GM11168 (cell line): ENCODE measurements around the gene NEDD4L.

Source experiments
- in situ Hi-C: fragments of 300-500 bp; cut with MboI; formaldehyde crosslinking; loops from one replicate; pipeline ENCODE4 v1.12.0; 2022; ENCODE audit warnings: low sequenced_read_pairs; ENCODE audit not compliant: unreplicated experiment

Gene NEDD4L

GRCh38 chr18:58396144-58396543, 352.1 kb downstream of the NEDD4L start:
- in situ Hi-C loops, result no loop called here

GRCh38 chr18:58396966-58397365, 352.9 kb downstream of the NEDD4L start:
- in situ Hi-C loops, result no loop called here

- in situ Hi-C loops, result no loop called here
Observed at GRCh38 chr18:58397385-58398132, 353.5 kb downstream of the NEDD4L start.

- in situ Hi-C loops, result no loop called here
Observed at GRCh38 chr18:58398648-58399398, 354.8 kb downstream of the NEDD4L start.

- in situ Hi-C loops, result no loop called here
Observed at GRCh38 chr18:58400331-58400870, 356.4 kb downstream of the NEDD4L start.

- in situ Hi-C loops, result no loop called here
Observed at GRCh38 chr18:58401191-58401590, 357.2 kb downstream of the NEDD4L start.

DNA sequence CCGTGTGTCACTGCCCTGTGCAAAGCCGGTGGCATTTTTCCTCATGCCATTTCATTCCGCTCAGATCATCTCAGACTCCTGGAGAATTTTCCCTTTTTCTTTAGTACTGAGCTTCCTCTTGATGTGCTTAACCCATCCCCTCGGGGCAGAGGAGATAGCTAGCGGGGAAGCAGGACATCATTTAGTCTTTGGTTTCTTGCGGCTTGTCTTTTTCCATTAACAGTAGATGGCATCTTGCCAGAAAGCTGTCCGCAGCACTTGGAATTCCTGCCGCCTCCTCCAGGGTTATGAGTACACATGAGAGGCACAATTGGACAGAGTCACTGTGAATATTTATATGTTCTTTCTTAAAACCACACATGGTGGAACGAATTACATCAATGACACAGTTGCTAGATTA, 358.2 kb downstream of the NEDD4L start:
- in situ Hi-C loops, result no loop called here

- in situ Hi-C loops, result no loop called here
Observed at GRCh38 chr18:58402951-58403702, 359.1 kb downstream of the NEDD4L start.

DNA sequence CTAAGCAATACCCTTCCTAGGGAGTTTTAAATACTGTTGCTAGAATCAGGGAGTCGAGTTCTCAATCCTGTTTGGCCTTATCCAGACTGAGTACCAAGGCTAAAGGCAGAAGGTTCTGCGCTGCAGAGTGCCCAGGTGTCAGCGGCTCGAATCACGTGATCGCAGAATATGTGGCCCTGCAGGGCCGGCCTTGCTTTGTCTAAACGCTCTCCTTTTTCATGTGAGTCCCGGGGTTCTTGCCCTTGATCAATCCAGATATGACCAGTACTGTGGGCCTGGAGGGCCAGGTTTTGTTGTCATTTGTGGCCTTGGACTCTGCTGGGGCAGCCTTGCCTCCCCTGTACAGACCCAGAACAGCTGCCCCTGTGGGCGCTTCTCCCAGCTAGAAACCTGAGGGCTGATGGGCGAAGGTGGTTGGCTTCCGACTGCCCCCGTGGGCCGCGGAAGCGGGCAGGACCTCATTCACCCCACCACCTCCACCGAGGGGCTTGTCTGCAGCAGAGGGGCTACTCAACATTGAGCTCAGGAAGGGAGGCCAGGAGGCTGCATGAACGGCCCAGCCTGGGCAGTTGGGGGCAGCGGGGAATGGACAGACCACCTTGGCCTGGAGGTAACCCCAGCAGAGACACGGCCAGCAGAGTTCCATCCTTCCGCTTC, 359.9 kb downstream of the NEDD4L start:
- in situ Hi-C loops, result no loop called here

GRCh38 chr18:58405107-58405898, 361.3 kb downstream of the NEDD4L start:
- in situ Hi-C loops, result no loop called here

DNA sequence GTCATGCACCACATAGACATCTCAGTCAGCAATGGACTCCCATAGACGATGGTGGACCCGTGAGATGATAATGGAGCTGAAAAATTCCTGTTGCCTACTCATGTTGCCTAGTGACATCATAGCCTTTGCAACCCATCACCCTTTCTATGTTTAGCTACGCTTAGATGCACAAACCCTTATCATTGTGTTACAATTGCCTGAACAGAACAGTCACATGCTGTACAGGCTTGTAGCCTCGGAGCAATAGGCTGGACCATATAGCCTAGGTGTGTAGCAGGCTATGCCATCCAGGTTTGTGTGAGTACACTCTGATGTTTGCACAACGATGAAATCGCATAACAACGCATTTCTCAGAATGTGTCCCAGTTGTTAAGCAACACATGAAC, 363.2 kb downstream of the NEDD4L start:
- in situ Hi-C loops, result no loop called here

DNA sequence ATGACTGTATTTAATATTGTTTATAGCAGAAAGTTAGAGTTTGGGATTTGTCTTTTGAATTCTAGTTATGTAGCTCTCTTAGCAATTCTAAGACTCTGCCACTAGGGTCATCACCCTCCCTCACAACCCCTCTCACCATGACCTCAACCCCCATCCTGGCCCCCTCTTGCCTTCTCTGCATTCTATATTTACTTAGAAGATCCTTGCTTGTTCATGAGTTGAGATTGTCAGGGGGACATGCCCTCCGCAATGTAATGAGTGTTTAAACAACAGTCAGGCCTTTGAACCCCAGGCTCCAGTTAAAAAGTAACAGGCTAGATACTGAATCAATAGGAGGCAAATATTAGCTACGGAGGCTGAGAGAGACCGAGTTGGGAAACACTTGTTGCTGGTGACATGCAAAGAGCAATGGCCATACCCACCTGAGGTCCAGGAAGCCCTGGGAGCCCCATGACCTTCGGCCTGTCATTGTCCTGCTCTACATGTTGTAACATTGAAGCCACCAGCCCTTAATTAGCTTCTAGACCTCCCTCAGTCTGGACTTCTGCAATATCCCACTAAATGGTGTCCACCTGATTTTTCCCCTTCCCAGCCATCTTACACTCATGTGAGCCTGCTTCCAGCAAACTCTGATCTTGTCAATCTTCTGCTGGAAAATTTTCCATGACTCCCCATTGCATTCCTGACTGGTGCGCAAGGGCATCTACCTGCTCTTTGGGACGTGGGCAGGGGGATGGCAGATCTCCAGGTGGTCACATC, 363.8 kb downstream of the NEDD4L start:
- in situ Hi-C loops, result no loop called here

GRCh38 chr18:58408665-58409064, 364.6 kb downstream of the NEDD4L start:
- in situ Hi-C loops, result no loop called here

- in situ Hi-C loops, result no loop called here
Observed at GRCh38 chr18:58409802-58410445, 365.9 kb downstream of the NEDD4L start.

DNA sequence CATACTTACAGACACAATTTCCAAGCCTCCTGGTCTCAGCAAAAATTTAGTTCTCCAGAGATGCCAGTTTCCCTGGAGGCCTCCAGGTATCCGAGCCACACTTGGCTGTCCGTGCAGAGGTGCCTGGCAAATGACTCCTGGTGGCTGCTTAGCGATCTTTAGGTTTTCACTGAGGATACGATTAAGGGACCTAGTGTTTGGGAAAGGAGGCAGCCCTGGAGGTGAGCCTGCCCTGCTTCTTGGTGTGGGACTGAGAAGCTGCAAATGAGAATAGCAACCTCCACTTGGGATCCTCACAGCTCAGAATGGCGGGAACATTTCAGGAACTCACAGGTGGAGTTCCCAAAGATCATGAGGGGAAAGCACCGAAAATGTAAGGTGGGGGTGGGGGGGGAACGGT, 367.3 kb downstream of the NEDD4L start:
- in situ Hi-C loops, result no loop called here

- in situ Hi-C loops, result no loop called here
Observed at GRCh38 chr18:58412844-58413666, 369.0 kb downstream of the NEDD4L start.
